ENCODE results near the gene MACROD1. TPM values are rescaled to one million over a fixed set of nuclear protein-coding genes. Genes with fewer than 3 reads are reported as not detected.

Gene MACROD1
- total RNA-seq, 4 donors from 2014 or later, result 10.4 to 31.5 (median 19.5) TPM

DNA sequence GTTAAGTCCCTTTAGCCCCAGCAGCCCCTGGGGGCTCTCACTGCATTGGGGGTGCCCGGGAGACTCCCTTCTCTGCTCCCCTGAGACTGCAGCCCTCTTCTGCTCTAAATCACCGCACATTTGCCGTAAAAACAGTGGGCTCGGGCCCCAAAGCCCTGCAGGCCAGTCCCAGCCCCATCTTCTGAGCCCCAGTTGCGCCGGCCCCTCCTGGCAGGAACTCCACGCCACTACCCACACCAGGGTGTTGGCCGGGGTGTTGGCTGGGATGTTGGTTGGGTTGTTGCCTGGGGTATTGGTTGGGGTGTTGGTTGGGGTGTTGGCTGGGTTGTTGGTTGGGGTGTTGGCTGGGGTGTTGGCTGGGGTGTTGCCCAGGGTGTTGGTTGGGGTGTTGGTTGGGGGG, 156.2 kb downstream of the MACROD1 start:
- Histone ChIP-seq H3K9me3 (peaks cover 0 to 3% (median 0%) of the 10 kb centered on the region in 3 donors), H3K4me3 (no peak overlapping the region), H3K4me1 (peaks cover 10 to 28% (median 12%) of the 10 kb centered on the region in 3 donors), H3K36me3 (no peaks in the 10 kb centered on the region), H3K27me3 (peaks cover 0 to 36% (median 0%) of the 10 kb centered on the region in 4 donors), H3K27ac (no peak overlapping the region)
- no peak for DNase-seq
- 90 to 100% methylated on average over 2 of the region's 8 CpGs for WGBS, 2 donors
- TF ChIP-seq POLR2A (IDR thresholded peaks at IDR 0.05), result no peak
- TF ChIP-seq, protein P1, sequence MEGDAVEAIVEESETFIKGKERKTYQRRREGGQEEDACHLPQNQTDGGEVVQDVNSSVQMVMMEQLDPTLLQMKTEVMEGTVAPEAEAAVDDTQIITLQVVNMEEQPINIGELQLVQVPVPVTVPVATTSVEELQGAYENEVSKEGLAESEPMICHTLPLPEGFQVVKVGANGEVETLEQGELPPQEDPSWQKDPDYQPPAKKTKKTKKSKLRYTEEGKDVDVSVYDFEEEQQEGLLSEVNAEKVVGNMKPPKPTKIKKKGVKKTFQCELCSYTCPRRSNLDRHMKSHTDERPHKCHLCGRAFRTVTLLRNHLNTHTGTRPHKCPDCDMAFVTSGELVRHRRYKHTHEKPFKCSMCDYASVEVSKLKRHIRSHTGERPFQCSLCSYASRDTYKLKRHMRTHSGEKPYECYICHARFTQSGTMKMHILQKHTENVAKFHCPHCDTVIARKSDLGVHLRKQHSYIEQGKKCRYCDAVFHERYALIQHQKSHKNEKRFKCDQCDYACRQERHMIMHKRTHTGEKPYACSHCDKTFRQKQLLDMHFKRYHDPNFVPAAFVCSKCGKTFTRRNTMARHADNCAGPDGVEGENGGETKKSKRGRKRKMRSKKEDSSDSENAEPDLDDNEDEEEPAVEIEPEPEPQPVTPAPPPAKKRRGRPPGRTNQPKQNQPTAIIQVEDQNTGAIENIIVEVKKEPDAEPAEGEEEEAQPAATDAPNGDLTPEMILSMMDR (IDR thresholded peaks at IDR 0.05), result no peak
- intact Hi-C loops (cut with DNase I), result no loop called here

DNA sequence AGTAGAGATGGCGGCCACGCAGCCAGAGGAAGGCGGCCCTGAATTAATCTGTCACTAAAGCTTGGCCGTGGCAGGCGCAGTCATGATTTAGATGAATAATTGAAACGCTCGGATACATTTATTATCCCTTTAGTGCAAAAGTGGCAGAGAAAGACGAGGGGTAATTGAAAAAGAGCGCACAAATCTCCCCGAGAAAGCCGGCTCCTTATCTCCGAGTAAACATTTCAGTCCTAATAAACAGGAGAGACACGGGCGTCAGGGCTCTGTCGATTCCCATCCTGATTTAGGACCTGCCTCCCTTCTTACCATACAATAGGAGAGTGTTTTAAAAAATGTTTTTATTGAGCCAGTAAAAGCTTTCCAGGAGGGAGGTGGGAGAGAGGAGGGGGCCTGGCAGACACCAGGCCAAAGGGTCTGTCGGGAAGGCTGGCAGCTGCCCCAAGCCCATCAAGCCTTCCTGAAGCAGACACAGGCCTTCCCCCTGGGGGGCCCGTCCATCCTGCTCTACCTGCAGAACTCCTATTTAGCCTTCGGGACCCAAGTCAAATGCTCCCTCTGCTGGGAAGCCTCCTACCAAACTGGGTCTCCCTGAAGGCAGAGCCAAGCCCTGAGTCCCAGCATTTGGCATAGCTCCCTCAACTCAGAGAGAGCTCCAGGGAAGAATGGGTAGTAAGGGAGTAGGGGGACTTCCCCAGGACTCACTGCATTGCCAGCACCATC, 156.8 kb downstream of the MACROD1 start:
- TF ChIP-seq, protein P1 (IDR thresholded peaks at IDR 0.05), result no peak
- TF ChIP-seq POLR2A (IDR thresholded peaks at IDR 0.05), result no peak
- Histone ChIP-seq H3K4me3 (no peak overlapping the region), H3K4me1 (peaks cover 10 to 28% (median 12%) of the 10 kb centered on the region in 3 donors), H3K36me3 (no peaks in the 10 kb centered on the region), H3K9me3 (peaks cover 0 to 3% (median 0%) of the 10 kb centered on the region in 3 donors), H3K27ac (no peak overlapping the region), H3K27me3 (peaks cover 0 to 36% (median 0%) of the 10 kb centered on the region in 4 donors)
- no peak for DNase-seq
- 88% methylated on average over 15 to 18 of the region's 18 CpGs for WGBS, 2 donors
- intact Hi-C loops (cut with DNase I), result no loop called here

DNA sequence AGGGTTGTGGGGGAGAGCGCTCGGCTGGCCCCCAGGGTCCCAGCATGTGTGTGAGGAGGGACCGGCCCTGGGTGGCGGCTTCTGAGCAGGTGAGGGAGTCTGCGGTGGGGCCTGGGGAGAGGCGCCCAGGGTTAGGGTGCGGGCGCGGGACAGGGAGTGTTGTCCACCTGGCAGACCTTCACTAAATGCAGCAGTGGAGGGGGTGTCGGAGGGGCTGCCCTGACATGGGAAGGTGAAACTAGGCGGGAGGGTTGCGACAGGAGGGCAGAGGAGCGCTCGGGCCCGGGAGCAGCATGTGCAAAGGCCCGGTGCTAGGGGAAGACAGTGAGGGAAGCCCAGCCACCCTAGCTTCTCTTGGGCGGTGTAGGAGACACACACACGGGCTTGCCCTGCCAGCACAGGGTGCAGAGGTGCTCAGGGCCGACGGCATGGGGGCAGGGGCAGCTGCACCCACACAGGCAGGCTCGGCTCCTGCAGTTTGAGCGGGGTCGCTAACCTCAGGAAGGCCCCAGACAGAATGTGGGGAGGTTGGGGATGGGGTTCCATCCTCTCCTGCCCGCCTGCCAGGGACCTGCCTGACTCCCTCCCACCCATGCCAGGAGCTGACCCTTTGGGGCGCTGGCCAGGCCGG, 157.5 kb downstream of the MACROD1 start:
- TF ChIP-seq, protein P1 (IDR thresholded peaks at IDR 0.05), result no peak
- TF ChIP-seq POLR2A (IDR thresholded peaks at IDR 0.05), result no peak

DNA sequence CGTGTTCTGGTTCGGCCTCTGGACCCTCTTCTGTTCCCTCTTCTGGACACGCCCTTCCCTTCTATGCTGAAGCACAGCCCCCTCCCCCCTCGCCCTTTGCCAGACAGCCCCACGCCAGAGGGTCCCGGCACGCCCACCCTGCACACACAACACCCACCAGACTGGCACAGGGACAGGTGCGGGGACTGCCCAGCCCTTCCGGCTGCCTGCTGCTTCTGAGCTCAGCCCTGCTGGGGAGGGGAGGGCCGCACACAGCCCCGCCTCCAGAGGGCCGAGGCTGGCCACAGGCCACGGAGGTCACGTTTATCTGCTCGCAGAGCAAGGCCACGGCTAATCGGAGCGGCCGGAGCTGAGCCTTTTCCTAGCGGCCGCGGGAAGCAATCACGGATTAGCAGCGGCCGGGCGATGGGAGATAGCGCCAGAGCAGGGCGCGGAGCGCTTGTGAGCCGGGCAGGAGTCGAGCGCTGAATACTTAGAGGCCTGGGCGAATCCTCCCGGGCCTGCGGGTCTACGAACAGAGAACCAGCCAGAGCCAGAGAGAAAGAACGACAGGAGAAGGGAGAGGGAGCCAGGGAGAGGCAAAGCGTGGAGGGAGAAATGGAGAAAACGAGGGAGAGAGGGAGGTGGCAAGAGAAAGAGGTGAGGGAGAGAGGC, 158.2 kb downstream of the MACROD1 start:
- Histone ChIP-seq H3K27ac (peak overlapping the region in 3 of 4 donors; percentile 1 to 40 (median 40)), H3K36me3 (no peaks in the 10 kb centered on the region), H3K9me3 (peaks cover 0 to 3% (median 0%) of the 10 kb centered on the region in 3 donors), H3K27me3 (peaks cover 0 to 36% (median 0%) of the 10 kb centered on the region in 4 donors), H3K4me1 (peaks cover 10 to 29% (median 12%) of the 10 kb centered on the region in 3 donors), H3K4me3 (peak overlapping the region; percentile 10 to 60 (median 38))
- TF ChIP-seq POLR2A (IDR thresholded peaks at IDR 0.05), result no peak
- TF ChIP-seq, protein P1 (IDR thresholded peaks at IDR 0.05), result peak in 3 of 6 experiments; percentile 27 to 40 (median 38)
- intact Hi-C loops (cut with DNase I), result no loop called here
- 8 to 28% methylated on average over 4 to 15 of the region's 40 CpGs for WGBS, 2 donors
- DNase-seq, result no peak

More for the DNA sequence above, 157.5 kb downstream of the MACROD1 start:
- H3K9me3 ChIP-seq, result peaks cover 0 to 3% (median 0%) of the 10 kb centered on the region in 3 donors
- H3K4me3 ChIP-seq, result peak overlapping the region in 2 of 4 donors; percentile 40 to 60
- H3K4me1 ChIP-seq, result peaks cover 10 to 28% (median 12%) of the 10 kb centered on the region in 3 donors
- intact Hi-C loops (cut with DNase I), result no loop called here
- 81 to 84% methylated on average over 14 to 16 of the region's 26 CpGs for WGBS, 2 donors
- H3K27ac ChIP-seq, result peak overlapping the region in 2 of 4 donors; percentile 1 to 40
- no peaks in the 10 kb centered on the region for H3K36me3 ChIP-seq
- no peak for DNase-seq
- peaks cover 0 to 36% (median 0%) of the 10 kb centered on the region in 4 donors for H3K27me3 ChIP-seq
